Measurements from ENCODE around the gene TBX10. TPM values are rescaled to one million over a fixed set of nuclear protein-coding genes. Genes with fewer than 3 reads are reported as not detected.

Gene TBX10
- total RNA-seq, 1 donor from 2014 or later: not detected

DNA sequence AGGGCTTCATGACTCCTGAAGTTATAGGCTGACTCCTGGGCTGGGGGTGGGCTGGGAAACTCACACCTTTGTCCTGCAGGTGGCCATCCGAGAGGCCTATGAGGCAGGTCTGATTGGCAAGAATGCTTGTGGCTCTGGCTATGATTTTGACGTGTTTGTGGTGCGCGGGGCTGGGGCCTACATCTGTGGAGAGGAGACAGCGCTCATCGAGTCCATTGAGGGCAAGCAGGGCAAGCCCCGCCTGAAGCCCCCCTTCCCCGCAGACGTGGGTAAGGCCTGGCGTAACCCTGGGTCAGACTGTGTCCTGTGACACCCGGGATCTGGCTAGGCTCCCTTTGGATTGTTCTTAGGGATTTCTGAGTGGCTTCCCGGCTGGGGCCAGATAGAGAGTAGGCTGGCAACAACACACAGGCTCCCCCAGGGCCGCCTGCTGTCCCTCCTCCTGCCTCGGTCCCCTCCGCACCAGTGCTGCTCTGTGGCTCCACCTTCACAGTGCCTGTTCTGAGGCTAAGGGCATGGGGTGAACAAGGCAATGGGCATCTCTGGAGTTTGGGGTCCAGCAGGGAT, 29.2 kb downstream of the TBX10 start:
- no peak overlapping the region for H3K4me3 Mint-ChIP-seq
- H3K27me3 Mint-ChIP-seq (ENCODE audit: low read depth): no peaks in the 10 kb centered on the region
- H3K27ac Mint-ChIP-seq (ENCODE audit: unreplicated experiment): no peak overlapping the region
- TF ChIP-seq, protein P1, sequence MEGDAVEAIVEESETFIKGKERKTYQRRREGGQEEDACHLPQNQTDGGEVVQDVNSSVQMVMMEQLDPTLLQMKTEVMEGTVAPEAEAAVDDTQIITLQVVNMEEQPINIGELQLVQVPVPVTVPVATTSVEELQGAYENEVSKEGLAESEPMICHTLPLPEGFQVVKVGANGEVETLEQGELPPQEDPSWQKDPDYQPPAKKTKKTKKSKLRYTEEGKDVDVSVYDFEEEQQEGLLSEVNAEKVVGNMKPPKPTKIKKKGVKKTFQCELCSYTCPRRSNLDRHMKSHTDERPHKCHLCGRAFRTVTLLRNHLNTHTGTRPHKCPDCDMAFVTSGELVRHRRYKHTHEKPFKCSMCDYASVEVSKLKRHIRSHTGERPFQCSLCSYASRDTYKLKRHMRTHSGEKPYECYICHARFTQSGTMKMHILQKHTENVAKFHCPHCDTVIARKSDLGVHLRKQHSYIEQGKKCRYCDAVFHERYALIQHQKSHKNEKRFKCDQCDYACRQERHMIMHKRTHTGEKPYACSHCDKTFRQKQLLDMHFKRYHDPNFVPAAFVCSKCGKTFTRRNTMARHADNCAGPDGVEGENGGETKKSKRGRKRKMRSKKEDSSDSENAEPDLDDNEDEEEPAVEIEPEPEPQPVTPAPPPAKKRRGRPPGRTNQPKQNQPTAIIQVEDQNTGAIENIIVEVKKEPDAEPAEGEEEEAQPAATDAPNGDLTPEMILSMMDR (conservative IDR thresholded peaks at IDR 0.05): no peak
- H3K4me1 Mint-ChIP-seq: peaks cover 14% of the 10 kb centered on the region
- DNase-seq (ENCODE audit: low read depth, low spot score): no peak
- no peaks in the 10 kb centered on the region for H3K9me3 Mint-ChIP-seq
- H3K36me3 Mint-ChIP-seq (ENCODE audit: low read depth): no peaks in the 10 kb centered on the region

DNA sequence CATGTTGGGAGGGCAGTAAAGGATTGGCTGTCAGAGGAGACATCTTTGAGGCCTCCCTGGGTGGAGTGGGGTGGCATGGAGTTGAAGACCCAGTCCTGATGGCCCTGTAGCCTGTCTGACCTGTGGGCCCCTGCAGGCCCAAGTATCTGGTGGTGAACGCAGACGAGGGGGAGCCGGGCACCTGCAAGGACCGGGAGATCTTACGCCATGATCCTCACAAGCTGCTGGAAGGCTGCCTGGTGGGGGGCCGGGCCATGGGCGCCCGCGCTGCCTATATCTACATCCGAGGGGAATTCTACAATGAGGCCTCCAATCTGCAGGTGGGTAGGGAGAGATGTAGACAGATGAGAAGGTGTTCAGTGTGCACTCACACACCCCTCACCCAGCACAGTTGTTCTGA, 30.2 kb downstream of the TBX10 start:
- Mint-ChIP-seq H3K4me3 (peak overlapping the region; percentile 65), H3K36me3 (ENCODE audit: low read depth) (no peaks in the 10 kb centered on the region), H3K9me3 (no peaks in the 10 kb centered on the region), H3K27me3 (ENCODE audit: low read depth) (no peaks in the 10 kb centered on the region), H3K27ac (ENCODE audit: unreplicated experiment) (no peak overlapping the region), H3K4me1 (peaks cover 18% of the 10 kb centered on the region)
- DNase-seq (ENCODE audit: low read depth, low spot score): no peak
- TF ChIP-seq, protein P1 (conservative IDR thresholded peaks at IDR 0.05): no peak

DNA sequence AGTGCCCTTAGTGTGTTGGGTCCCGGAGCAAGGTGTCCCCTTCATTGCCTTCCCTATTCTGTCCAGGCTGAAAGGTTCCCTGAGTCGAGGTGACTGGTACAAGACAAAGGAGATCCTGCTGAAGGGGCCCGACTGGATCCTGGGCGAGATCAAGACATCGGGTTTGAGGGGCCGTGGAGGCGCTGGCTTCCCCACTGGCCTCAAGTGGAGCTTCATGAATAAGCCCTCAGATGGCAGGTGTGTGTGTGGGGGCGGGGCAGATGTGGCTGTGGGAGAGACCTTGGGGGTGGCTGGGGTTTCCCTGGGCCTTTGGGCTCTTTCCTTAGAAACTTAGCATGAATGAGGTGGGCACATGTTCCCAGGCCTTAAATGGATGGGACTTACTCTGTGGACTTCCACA, 31.1 kb downstream of the TBX10 start:
- TF ChIP-seq, protein P1 (conservative IDR thresholded peaks at IDR 0.05): no peak
- Mint-ChIP-seq H3K27me3 (ENCODE audit: low read depth) (no peaks in the 10 kb centered on the region), H3K4me3 (peak overlapping the region; percentile 94), H3K4me1 (peaks cover 21% of the 10 kb centered on the region), H3K27ac (ENCODE audit: unreplicated experiment) (no peak overlapping the region), H3K36me3 (ENCODE audit: low read depth) (no peaks in the 10 kb centered on the region), H3K9me3 (no peaks in the 10 kb centered on the region)
- no peak for DNase-seq (ENCODE audit: low read depth, low spot score)

DNA sequence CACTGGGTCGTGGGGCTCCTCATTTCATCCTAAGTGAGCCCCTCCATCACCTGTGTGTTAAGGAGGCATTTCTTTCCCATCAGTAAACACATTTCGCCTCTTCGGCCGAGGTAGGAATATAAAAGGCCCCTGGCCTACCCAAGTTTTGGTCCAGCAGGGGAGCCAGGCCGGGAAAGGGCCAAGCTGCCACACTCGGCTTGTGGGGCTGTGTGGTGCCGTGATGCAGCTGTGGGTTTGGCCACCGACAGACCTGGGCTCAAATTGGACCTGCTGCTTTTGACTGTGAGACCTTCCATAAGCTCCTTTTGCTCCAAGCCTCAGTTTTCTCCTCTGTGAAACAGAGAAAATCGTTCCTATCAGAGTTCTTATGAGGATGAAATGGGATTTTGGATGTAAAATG, 32.1 kb downstream of the TBX10 start:
- no peak for DNase-seq (ENCODE audit: low read depth, low spot score)

DNA sequence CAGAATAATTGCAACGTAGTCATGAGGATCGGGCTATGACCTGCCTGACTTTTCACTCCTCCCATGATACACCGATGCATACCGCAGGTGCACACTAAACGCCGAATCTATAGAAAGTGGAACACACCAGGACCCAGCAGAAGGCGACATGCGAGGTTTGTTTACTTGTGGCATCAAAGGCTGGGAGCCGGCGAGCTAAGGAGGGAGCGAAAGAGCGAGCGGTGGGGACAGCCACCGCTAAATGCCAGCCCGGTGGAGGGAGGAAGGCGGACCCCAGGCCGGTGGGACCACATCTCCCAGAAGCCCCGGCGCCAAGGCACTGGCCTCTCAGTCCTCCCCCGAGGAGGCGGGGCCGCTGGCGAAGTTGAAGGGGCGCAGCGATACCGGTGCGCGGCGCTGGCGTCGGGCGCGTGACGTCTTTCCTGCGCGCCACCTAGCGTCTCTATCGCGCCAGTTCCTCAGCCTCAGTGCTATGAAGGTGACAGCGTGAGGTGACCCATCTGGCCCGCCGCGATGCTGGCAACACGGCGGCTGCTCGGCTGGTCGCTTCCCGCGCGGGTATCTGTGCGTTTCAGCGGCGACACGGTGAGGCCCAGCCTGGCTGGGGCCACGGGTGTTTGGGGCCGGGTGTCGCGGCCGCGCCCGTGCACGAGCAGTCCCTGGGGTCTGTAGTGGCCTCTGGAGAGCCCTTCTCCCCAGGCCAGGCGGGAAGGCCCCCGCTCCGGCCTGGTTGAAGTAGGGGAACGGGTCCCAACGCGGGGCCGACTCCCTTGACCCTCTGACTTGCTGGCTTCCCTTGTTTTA, 32.9 kb downstream of the TBX10 start, which contains the start of gene NDUFV1:
Gene NDUFV1 (plus strand): TSS at position 445 of the 804 bp plus-strand sequence. CDS start 69 bp downstream, at position 514.
- Mint-ChIP-seq H3K4me3 (peak within 1 kb of the TSS; percentile 94), H3K36me3 (ENCODE audit: low read depth) (no peaks in the 10 kb centered on the region), H3K27me3 (ENCODE audit: low read depth) (peaks cover 4% of the 10 kb centered on the region), H3K27ac (ENCODE audit: unreplicated experiment) (peak within 1 kb of the TSS; percentile 84), H3K9me3 (peaks cover 7% of the 10 kb centered on the region), H3K4me1 (peaks cover 28% of the 10 kb centered on the region)
- DNase-seq (ENCODE audit: low read depth, low spot score): peak; percentile 96
- TF ChIP-seq, protein P1 (conservative IDR thresholded peaks at IDR 0.05): peak; percentile 66

More for the DNA sequence above, 32.1 kb downstream of the TBX10 start:
- H3K4me1 Mint-ChIP-seq: peaks cover 28% of the 10 kb centered on the region
- peak overlapping the region; percentile 94 for H3K4me3 Mint-ChIP-seq
- no peak overlapping the region for H3K27ac Mint-ChIP-seq (ENCODE audit: unreplicated experiment)
- H3K36me3 Mint-ChIP-seq (ENCODE audit: low read depth): no peaks in the 10 kb centered on the region
- H3K9me3 Mint-ChIP-seq: peaks cover 7% of the 10 kb centered on the region
- TF ChIP-seq, protein P1 (conservative IDR thresholded peaks at IDR 0.05): no peak
- peaks cover 4% of the 10 kb centered on the region for H3K27me3 Mint-ChIP-seq (ENCODE audit: low read depth)
